Esophagus muscularis mucosa (tissue), 4 donors: ENCODE results near the gene ATP6V1C2.

ENCODE experiments used
- EP300 ChIP-seq: sonication (generic); formaldehyde crosslinking; IDR thresholded peaks from one replicate; pipeline ENCODE4 v1.6.1; 2017; ENCODE audit warnings: antibody characterized with exemption
- POLR2A ChIP-seq: fragments of 450-650 bp; IDR thresholded peaks from one replicate; pipeline ENCODE4 v1.6.1; 2017; ENCODE audit warnings: antibody characterized with exemption, moderate library complexity, mild to moderate bottlenecking, low read depth
- POLR2AphosphoS5 ChIP-seq, 2 donors: sonication (generic); formaldehyde crosslinking; IDR thresholded peaks; one replicate each; pipeline ENCODE4 v1.6.1; 2017; ENCODE audit warnings: antibody characterized with exemption in 2 of 2
- TF ChIP-seq, protein P1 (sequence below), 3 experiments: fragments of 200-600 bp in 2 of 3; fragments of 450-650 bp in 1 of 3; sonication (generic) in 2 of 3; IDR thresholded peaks; one replicate each; pipeline ENCODE4 v1.5.1; 2017 to 2019; ENCODE audit warnings: antibody characterized with exemption in 3 of 3, mild to moderate bottlenecking in 2 of 3, moderate library complexity in 1 of 3

DNA sequence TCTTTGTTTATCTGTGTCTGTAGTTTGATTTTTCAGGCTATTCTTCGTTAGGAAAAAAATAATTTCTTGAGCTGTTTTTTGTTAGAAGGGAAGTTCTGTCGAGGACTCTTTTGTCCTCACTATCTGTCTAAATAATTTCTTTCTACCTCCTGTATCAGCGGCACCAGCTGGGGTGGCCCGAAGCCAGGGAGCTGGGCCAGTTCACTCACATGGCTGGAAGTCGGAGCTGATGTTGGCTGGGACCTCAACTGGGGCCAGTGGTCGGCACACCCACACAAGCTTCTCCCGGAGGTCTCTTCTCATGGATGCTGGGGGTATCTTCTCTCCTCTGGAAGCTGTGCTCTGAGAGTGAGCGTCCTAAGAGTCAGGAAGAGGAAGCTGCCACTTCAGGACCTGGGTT lies 99.1 kb downstream of the ATP6V1C2 start:
- TF ChIP-seq POLR2AphosphoS5 (IDR thresholded peaks at IDR 0.05) (no peak), POLR2A (no peak), EP300 (no peak)
- TF ChIP-seq, protein P1, sequence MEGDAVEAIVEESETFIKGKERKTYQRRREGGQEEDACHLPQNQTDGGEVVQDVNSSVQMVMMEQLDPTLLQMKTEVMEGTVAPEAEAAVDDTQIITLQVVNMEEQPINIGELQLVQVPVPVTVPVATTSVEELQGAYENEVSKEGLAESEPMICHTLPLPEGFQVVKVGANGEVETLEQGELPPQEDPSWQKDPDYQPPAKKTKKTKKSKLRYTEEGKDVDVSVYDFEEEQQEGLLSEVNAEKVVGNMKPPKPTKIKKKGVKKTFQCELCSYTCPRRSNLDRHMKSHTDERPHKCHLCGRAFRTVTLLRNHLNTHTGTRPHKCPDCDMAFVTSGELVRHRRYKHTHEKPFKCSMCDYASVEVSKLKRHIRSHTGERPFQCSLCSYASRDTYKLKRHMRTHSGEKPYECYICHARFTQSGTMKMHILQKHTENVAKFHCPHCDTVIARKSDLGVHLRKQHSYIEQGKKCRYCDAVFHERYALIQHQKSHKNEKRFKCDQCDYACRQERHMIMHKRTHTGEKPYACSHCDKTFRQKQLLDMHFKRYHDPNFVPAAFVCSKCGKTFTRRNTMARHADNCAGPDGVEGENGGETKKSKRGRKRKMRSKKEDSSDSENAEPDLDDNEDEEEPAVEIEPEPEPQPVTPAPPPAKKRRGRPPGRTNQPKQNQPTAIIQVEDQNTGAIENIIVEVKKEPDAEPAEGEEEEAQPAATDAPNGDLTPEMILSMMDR (IDR thresholded peaks at IDR 0.05), result no peak
